Measurements from ENCODE around the gene CLDN10.

DNA sequence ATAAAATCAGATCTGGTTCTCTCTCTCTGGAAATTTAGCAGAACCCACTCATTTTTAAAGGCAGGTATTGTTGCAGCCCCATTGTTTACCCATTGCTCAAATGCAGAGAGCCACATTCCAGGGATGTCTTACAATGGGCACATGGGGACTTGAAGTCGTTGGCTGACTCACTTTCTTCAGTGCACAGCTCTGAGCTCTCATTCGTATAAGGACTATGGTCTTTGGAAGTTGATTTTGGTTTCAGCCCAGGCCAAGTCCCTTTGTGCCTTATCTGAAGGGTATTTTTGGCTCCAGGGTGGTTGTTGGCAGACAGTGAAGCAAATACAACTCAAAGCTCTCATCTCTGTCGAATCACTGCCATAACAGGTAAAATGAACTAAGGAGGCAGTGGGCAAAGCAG lies 47.3 kb upstream of the CLDN10 start:
- TF ChIP-seq, protein P1, sequence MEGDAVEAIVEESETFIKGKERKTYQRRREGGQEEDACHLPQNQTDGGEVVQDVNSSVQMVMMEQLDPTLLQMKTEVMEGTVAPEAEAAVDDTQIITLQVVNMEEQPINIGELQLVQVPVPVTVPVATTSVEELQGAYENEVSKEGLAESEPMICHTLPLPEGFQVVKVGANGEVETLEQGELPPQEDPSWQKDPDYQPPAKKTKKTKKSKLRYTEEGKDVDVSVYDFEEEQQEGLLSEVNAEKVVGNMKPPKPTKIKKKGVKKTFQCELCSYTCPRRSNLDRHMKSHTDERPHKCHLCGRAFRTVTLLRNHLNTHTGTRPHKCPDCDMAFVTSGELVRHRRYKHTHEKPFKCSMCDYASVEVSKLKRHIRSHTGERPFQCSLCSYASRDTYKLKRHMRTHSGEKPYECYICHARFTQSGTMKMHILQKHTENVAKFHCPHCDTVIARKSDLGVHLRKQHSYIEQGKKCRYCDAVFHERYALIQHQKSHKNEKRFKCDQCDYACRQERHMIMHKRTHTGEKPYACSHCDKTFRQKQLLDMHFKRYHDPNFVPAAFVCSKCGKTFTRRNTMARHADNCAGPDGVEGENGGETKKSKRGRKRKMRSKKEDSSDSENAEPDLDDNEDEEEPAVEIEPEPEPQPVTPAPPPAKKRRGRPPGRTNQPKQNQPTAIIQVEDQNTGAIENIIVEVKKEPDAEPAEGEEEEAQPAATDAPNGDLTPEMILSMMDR (conservative IDR thresholded peaks at IDR 0.05; ENCODE audit: low read depth, low read length), result no peak
- no peak for TF ChIP-seq EZH2phosphoT487 (IDR thresholded peaks at IDR 0.05; ENCODE audit: borderline replicate concordance, low read length)
- TF ChIP-seq EZH2 (IDR thresholded peaks at IDR 0.05; ENCODE audit: low read length, unreplicated experiment), result no peak

Data from PC-3 (cell line).